Fibroblast of gingiva (primary cell): Measurements from ENCODE around the gene PIGQ.

Experiments
- DNase-seq: peaks from one replicate; pipeline ENCODE4 v3.0.0-alpha.2; 2011; ENCODE audit warnings: low read depth

PIGQ gene

DNA sequence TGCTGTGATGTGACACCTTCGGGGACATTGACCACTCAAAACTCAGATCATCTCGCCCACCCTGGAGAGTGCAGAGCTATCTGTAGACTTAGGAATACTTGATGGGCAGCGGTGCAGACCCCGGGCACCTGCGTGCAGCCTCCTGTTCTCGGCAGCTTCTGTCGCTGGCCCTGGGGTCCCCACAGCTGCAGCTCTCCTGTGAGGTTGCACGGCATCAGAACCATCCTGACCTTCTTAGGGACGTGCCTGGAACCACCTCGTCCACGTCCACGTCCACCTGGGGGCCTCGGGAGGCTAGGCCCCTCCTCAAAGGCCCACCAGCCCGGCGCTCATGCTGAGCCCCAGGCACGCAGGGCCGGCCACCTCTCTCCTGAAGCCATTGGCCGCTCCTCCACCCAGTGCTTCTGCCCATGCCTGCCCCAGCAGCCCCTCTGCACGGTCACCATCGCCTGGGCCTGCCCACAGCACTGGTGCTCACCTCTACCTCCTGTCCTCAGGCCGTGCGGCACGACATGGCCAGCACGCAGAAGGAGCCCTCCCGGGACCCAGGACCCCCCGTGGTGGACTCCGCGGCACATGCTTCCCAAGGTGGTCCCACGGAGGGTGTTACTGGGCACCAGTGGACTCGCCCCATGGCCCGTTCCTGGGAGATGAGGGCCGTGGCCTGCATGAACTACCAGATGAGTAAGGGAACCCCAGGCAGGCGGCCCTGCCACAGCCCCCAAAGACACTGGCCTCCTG is 58.7 kb downstream of the PIGQ start:
- no peak for DNase-seq

DNA sequence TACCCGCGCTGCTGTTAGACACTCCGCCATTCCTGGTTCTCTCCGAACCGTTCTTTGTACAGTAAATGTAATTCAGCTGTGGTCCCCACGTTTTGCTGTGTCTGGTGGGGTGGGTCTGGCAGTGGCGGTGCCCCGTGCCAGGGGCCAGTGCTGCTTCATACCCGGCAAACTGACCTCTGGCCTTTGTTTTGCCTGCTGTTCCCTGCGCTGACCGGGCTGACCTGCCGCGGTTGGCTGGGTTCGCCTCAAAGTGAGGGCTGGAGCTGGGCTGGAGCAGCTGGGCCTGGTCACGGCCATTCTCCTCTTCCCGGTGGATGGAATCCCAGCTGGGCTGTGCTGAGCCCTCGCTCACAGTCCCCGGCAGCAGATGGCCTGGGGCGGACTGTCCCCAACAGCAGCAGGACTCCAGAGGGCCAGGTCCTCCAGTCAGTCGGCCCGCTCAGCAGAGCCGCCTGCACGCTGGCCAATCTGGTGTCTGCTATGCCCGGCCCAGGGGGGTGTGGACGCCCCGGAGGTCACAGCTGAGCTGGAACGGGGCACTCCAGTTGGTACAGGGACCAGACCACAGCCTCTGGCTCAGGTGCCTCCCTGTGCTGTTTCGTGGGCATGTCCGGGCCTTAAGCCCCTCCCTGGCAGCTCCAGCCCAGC is 59.5 kb downstream of the PIGQ start:
- no peak for DNase-seq

- DNase-seq, result no peak
Observed at GRCh38 chr16:629833-630248, 60.1 kb downstream of the PIGQ start.

- DNase-seq, result no peak
Observed at GRCh38 chr16:630249-630814, 60.6 kb downstream of the PIGQ start.

DNA sequence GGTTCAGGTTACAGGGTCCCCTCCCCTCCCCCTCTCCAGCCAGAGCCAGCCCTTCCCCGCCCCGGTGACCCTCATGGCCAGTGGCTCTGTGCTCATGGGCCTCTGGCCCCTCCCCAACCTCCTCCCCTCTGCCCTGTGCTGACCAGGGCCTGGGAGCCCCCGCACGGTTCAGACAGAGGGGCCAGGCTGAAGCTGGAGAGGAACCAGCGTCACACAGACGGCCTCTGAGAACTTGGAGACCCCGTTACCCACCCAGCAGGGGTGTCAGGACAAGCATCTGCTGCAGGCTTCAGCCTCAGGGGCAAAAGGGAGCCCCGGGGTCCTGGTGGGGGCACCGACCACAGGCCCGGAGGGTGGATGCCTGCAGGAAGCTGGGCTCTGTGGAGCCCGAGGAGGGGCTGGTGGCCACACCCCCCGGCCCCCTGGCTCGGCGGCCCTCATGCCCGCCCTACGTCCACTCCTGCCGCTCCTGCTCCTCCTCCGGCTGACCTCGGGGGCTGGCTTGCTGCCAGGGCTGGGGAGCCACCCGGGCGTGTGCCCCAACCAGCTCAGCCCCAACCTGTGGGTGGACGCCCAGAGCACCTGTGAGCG is 61.1 kb downstream of the PIGQ start, which contains the start of gene WFIKKN1:
TSS of gene WFIKKN1 (plus strand) at position 171 of the 591 bp plus-strand sequence. CDS start at position 440, 269 bp downstream.
- no peak for DNase-seq

- DNase-seq, result no peak
Observed at GRCh38 chr16:631808-632358, 62.1 kb downstream of the PIGQ start.

GRCh38 chr16:632486-633335 is 62.9 kb downstream of the PIGQ start:
- no peak for DNase-seq

GRCh38 chr16:633336-634050 is 63.7 kb downstream of the PIGQ start:
- no peak for DNase-seq
